ENCODE results near the gene HBEGF.

HBEGF gene

GRCh38 chr5:140363631-140364471 is 17.4 kb upstream of the HBEGF start:
- Histone ChIP-seq H3K4me1 (ENCODE audit: low read length) (peaks cover 4% of the 10 kb centered on the region), H3K27ac (ENCODE audit: low read length) (no peak overlapping the region), H3K27me3 (replicated peaks; ENCODE audit: insufficient read depth, low read length) (no peaks in the 10 kb centered on the region), H3K4me2 (ENCODE audit: low read depth, low read length) (peak overlapping the region; percentile 88), H3K9me3 (replicated peaks; ENCODE audit: insufficient read depth, low read length) (no peaks in the 10 kb centered on the region), H3K36me3 (replicated peaks; ENCODE audit: insufficient read depth, low read length) (no peaks in the 10 kb centered on the region), H3K9me2 (replicated peaks; ENCODE audit: insufficient read depth, low read length) (no peaks in the 10 kb centered on the region), H2AFZ (ENCODE audit: low read length) (peak overlapping the region; percentile 83), H3K9ac (ENCODE audit: low read length) (peak overlapping the region; percentile 26; the same call in 1 of the 2 replicates), H3F3A (ENCODE audit: insufficient read depth, low read length) (no peaks in the 10 kb centered on the region), H3K79me2 (ENCODE audit: low read length) (no peaks in the 10 kb centered on the region), H3K4me3 (ENCODE audit: low read length) (peak overlapping the region; percentile 61), H4K20me1 (ENCODE audit: insufficient read depth, low read length) (no peaks in the 10 kb centered on the region)
- DNase-seq: no peak
- TF ChIP-seq EZH2phosphoT487 (IDR thresholded peaks at IDR 0.05; ENCODE audit: low read length): no peak
- TF ChIP-seq EZH2 (optimal IDR thresholded peaks at IDR 0.05; ENCODE audit: low read depth, low read length): no peak
- TF ChIP-seq CTCF (IDR thresholded peaks at IDR 0.05; ENCODE audit: low read length): no peak

- TF ChIP-seq EZH2 (optimal IDR thresholded peaks at IDR 0.05; ENCODE audit: low read depth, low read length) (no peak), CTCF (IDR thresholded peaks at IDR 0.05; ENCODE audit: low read length) (peak; percentile 97), EZH2phosphoT487 (IDR thresholded peaks at IDR 0.05; ENCODE audit: low read length) (no peak)
- H4K20me1 ChIP-seq (ENCODE audit: insufficient read depth, low read length): no peaks in the 10 kb centered on the region
- peak overlapping the region; percentile 26; the same call in 1 of the 2 replicates for H3K9ac ChIP-seq (ENCODE audit: low read length)
- H3F3A ChIP-seq (ENCODE audit: insufficient read depth, low read length): no peaks in the 10 kb centered on the region
- H3K36me3 ChIP-seq (replicated peaks; ENCODE audit: insufficient read depth, low read length): no peaks in the 10 kb centered on the region
- H3K4me1 ChIP-seq (ENCODE audit: low read length): peaks cover 4% of the 10 kb centered on the region
- DNase-seq: peak; percentile 80
- H3K27ac ChIP-seq (ENCODE audit: low read length): no peak overlapping the region
- no peaks in the 10 kb centered on the region for H3K9me3 ChIP-seq (replicated peaks; ENCODE audit: insufficient read depth, low read length)
- no peaks in the 10 kb centered on the region for H3K27me3 ChIP-seq (replicated peaks; ENCODE audit: insufficient read depth, low read length)
- H3K79me2 ChIP-seq (ENCODE audit: low read length): no peaks in the 10 kb centered on the region
- H3K4me3 ChIP-seq (ENCODE audit: low read length): peak overlapping the region; percentile 61
- no peaks in the 10 kb centered on the region for H3K9me2 ChIP-seq (replicated peaks; ENCODE audit: insufficient read depth, low read length)
- peak overlapping the region; percentile 88 for H3K4me2 ChIP-seq (ENCODE audit: low read depth, low read length)
- H2AFZ ChIP-seq (ENCODE audit: low read length): peak overlapping the region; percentile 83
Observed at GRCh38 chr5:140362875-140363630, 16.6 kb upstream of the HBEGF start.

- Histone ChIP-seq H3K36me3 (replicated peaks; ENCODE audit: insufficient read depth, low read length) (no peaks in the 10 kb centered on the region), H3K4me3 (ENCODE audit: low read length) (no peak overlapping the region), H3K27me3 (replicated peaks; ENCODE audit: insufficient read depth, low read length) (no peaks in the 10 kb centered on the region), H3K9me3 (replicated peaks; ENCODE audit: insufficient read depth, low read length) (no peaks in the 10 kb centered on the region), H3K4me1 (ENCODE audit: low read length) (peaks cover 6% of the 10 kb centered on the region), H3K4me2 (ENCODE audit: low read depth, low read length) (no peak overlapping the region), H3K9ac (ENCODE audit: low read length) (no peak overlapping the region), H3F3A (ENCODE audit: insufficient read depth, low read length) (no peaks in the 10 kb centered on the region), H2AFZ (ENCODE audit: low read length) (no peak overlapping the region), H3K27ac (ENCODE audit: low read length) (no peak overlapping the region), H3K9me2 (replicated peaks; ENCODE audit: insufficient read depth, low read length) (no peaks in the 10 kb centered on the region), H4K20me1 (ENCODE audit: insufficient read depth, low read length) (no peaks in the 10 kb centered on the region), H3K79me2 (ENCODE audit: low read length) (no peaks in the 10 kb centered on the region)
- no peak for DNase-seq
- no peak for TF ChIP-seq EZH2phosphoT487 (IDR thresholded peaks at IDR 0.05; ENCODE audit: low read length)
- TF ChIP-seq EZH2 (optimal IDR thresholded peaks at IDR 0.05; ENCODE audit: low read depth, low read length): no peak
- no peak for TF ChIP-seq CTCF (IDR thresholded peaks at IDR 0.05; ENCODE audit: low read length)
Observed at GRCh38 chr5:140362311-140362710, 15.9 kb upstream of the HBEGF start.

All from MM.1S (cell line).